Keratinocyte (primary cell): ENCODE results near the gene CACNA2D1.

ENCODE experiments used
- EZH2 ChIP-seq: IDR thresholded peaks from one replicate; pipeline ENCODE4 v1.6.1; 2012; ENCODE audit warnings: inconsistent platforms, mild to moderate bottlenecking, low read length, moderate library complexity
- TF ChIP-seq, protein P1 (sequence below), 3 experiments: IDR thresholded peaks in 1 of 3; conservative IDR thresholded peaks in 1 of 3; optimal IDR thresholded peaks in 1 of 3; 2 replicates in 2 of 3; 3 replicates in 1 of 3; pipeline versions ENCODE3 to v1.5.1; 2011; ENCODE audit warnings: low read length in 3 of 3, mild to moderate bottlenecking in 3 of 3, moderate library complexity in 2 of 3, control low read depth in 1 of 3, inconsistent platforms in 1 of 3; ENCODE audit not compliant: insufficient read depth in 2 of 3; ENCODE audit errors: extremely low read depth in 1 of 3

GRCh38 chr7:82172881-82173280 lies 270.7 kb downstream of the CACNA2D1 start:
- TF ChIP-seq, protein P1, sequence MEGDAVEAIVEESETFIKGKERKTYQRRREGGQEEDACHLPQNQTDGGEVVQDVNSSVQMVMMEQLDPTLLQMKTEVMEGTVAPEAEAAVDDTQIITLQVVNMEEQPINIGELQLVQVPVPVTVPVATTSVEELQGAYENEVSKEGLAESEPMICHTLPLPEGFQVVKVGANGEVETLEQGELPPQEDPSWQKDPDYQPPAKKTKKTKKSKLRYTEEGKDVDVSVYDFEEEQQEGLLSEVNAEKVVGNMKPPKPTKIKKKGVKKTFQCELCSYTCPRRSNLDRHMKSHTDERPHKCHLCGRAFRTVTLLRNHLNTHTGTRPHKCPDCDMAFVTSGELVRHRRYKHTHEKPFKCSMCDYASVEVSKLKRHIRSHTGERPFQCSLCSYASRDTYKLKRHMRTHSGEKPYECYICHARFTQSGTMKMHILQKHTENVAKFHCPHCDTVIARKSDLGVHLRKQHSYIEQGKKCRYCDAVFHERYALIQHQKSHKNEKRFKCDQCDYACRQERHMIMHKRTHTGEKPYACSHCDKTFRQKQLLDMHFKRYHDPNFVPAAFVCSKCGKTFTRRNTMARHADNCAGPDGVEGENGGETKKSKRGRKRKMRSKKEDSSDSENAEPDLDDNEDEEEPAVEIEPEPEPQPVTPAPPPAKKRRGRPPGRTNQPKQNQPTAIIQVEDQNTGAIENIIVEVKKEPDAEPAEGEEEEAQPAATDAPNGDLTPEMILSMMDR (optimal IDR thresholded peaks at IDR 0.05 in 1 of 3, IDR thresholded peaks at IDR 0.05 in 1 of 3, conservative IDR thresholded peaks at IDR 0.05 in 1 of 3; ENCODE audit: extremely low read depth in 1 of 3, insufficient read depth in 2 of 3, low read length in 3 of 3): no peak
- no peak for TF ChIP-seq EZH2
